Measurements from ENCODE around the gene SERPINA4. TPM values are rescaled to one million over a fixed set of nuclear protein-coding genes. Genes with fewer than 3 reads are reported as not detected.

Gene SERPINA4
- total RNA-seq, 4 donors from 2014 or later = not detected

- intact Hi-C loops (cut with DNase I; ENCODE audit: low total_unique reads) = no loop called here
- 70 to 76% methylated on average over 7 to 10 of the region's 10 CpGs for WGBS, 2 donors (ENCODE audit: low coverage in 1 of 2)
These were observed 44.0 kb upstream of the SERPINA4 start for GRCh38 chr14:94517248-94517640.

GRCh38 chr14:94517641-94518257, 43.5 kb upstream of the SERPINA4 start:
- Histone ChIP-seq H3K27ac (no peak overlapping the region), H3K4me1 (no peaks in the 10 kb centered on the region), H3K9me3 (no peaks in the 10 kb centered on the region), H3K36me3 (no peaks in the 10 kb centered on the region), H3K4me3 (no peak overlapping the region), H3K27me3 (no peaks in the 10 kb centered on the region)
- WGBS, 2 donors (ENCODE audit: low coverage in 1 of 2) = 54% methylated on average over 7 of the region's 7 CpGs; no CpG with 5 or more reads in 1 of the 2 donors
- no peak for DNase-seq
- TF ChIP-seq CTCF (IDR thresholded peaks at IDR 0.05) (no peak), POLR2A (IDR thresholded peaks at IDR 0.05) (no peak)
- intact Hi-C loops (cut with DNase I; ENCODE audit: low total_unique reads) (no loop called here), in situ Hi-C loops (cut with MboI; ENCODE audit: low pct_ligation_motif_present in 1 of 4, low pct_unique_long_range_greater_than_20kb in 1 of 4, low sequenced_read_pairs in 3 of 4) (no loop called here)

More at GRCh38 chr14:94517248-94517640, 44.0 kb upstream of the SERPINA4 start:
- H3K4me3 ChIP-seq = no peak overlapping the region
- in situ Hi-C loops (cut with MboI; ENCODE audit: low pct_ligation_motif_present in 1 of 4, low pct_unique_long_range_greater_than_20kb in 1 of 4, low sequenced_read_pairs in 3 of 4) = no loop called here
- DNase-seq = no peak
- no peaks in the 10 kb centered on the region for H3K36me3 ChIP-seq
- no peak for TF ChIP-seq POLR2A (IDR thresholded peaks at IDR 0.05)
- TF ChIP-seq EP300 (IDR thresholded peaks at IDR 0.05; ENCODE audit: low read depth) = no peak
- no peak for TF ChIP-seq CTCF (IDR thresholded peaks at IDR 0.05)
- TF ChIP-seq POLR2AphosphoS5 (IDR thresholded peaks at IDR 0.05) = no peak
- no peaks in the 10 kb centered on the region for H3K9me3 ChIP-seq
- H3K27me3 ChIP-seq = no peaks in the 10 kb centered on the region
- H3K27ac ChIP-seq = no peak overlapping the region
- H3K4me1 ChIP-seq = no peaks in the 10 kb centered on the region

- Histone ChIP-seq H3K4me3 (no peak overlapping the region), H3K4me1 (no peaks in the 10 kb centered on the region), H3K27me3 (peaks cover 4% of the 10 kb centered on the region), H3K9me3 (no peaks in the 10 kb centered on the region), H3K27ac (no peak overlapping the region), H3K36me3 (no peaks in the 10 kb centered on the region)
- WGBS, 2 donors (ENCODE audit: low coverage in 1 of 2) = 47 to 65% methylated on average over 2 to 5 of the region's 5 CpGs
- intact Hi-C loops (cut with DNase I; ENCODE audit: low total_unique reads) (no loop called here), in situ Hi-C loops (cut with MboI; ENCODE audit: low pct_ligation_motif_present in 1 of 4, low pct_unique_long_range_greater_than_20kb in 1 of 4, low sequenced_read_pairs in 3 of 4) (no loop called here)
- TF ChIP-seq POLR2AphosphoS5 (IDR thresholded peaks at IDR 0.05) = no peak
- TF ChIP-seq EP300 (IDR thresholded peaks at IDR 0.05; ENCODE audit: low read depth) = no peak
- no peak for TF ChIP-seq POLR2A (IDR thresholded peaks at IDR 0.05)
- no peak for TF ChIP-seq CTCF (IDR thresholded peaks at IDR 0.05)
- no peak for DNase-seq
These were observed 39.7 kb upstream of the SERPINA4 start for GRCh38 chr14:94521375-94522114.

- Histone ChIP-seq H3K4me1 (no peaks in the 10 kb centered on the region), H3K27me3 (peaks cover 4% of the 10 kb centered on the region), H3K4me3 (no peak overlapping the region), H3K27ac (no peak overlapping the region), H3K9me3 (no peaks in the 10 kb centered on the region), H3K36me3 (no peaks in the 10 kb centered on the region)
- 82% methylated on average over 7 of the region's 7 CpGs; no CpG with 5 or more reads in 1 of the 2 donors for WGBS, 2 donors (ENCODE audit: low coverage in 1 of 2)
- intact Hi-C loops (cut with DNase I; ENCODE audit: low total_unique reads) (no loop called here), in situ Hi-C loops (cut with MboI; ENCODE audit: low pct_ligation_motif_present in 1 of 4, low pct_unique_long_range_greater_than_20kb in 1 of 4, low sequenced_read_pairs in 3 of 4) (no loop called here)
- no peak for TF ChIP-seq POLR2AphosphoS5 (IDR thresholded peaks at IDR 0.05)
- no peak for TF ChIP-seq CTCF (IDR thresholded peaks at IDR 0.05)
- no peak for TF ChIP-seq POLR2A (IDR thresholded peaks at IDR 0.05)
- no peak for TF ChIP-seq EP300 (IDR thresholded peaks at IDR 0.05; ENCODE audit: low read depth)
- DNase-seq = no peak
These were observed 39.0 kb upstream of the SERPINA4 start for GRCh38 chr14:94522115-94522724.

Measured in transverse colon (tissue), 4 donors.